Right ventricle myocardium superior (tissue), 1 donor: ENCODE data around the gene HTRA1. TPM values are rescaled to one million over a fixed set of nuclear protein-coding genes. Genes with fewer than 3 reads are reported as not detected.

Source experiments
- ATAC-seq: fragments of 200-7000 bp; cut with Tn5 transposase; one replicate; pipeline ENCODE4 v1.9.1; 2020; ENCODE audit warnings: mild to moderate bottlenecking; ENCODE audit not compliant: poor library complexity
- DNase-seq: peaks from one replicate; pipeline ENCODE4 v3.0.0-alpha.2; 2020
- intact Hi-C: fragments of 100-400 bp; cut with DNase I; formaldehyde crosslinking; loops from one replicate; pipeline ENCODE4 v1.11.2; 2022
- long read RNA-seq: library from polyadenylated mRNA; unstranded; transcript quantifications from one replicate; pipeline ENCODE4 v2.0.0, GENCODE V29; 2021
- total RNA-seq: library from RNA; stranded (reverse); fragmentation: NEBNext Ultra II Directional; extraction: Animal tissue kit (Norgen Biotek cat#: 25700); gene quantifications from one replicate; pipeline ENCODE4 v1.2.1, GENCODE V29; 2021
- donor health status: DM: no; HTN: yes; CAD: no; lungs with severe emphysema.

HTRA1 gene
- 40.9 TPM for total RNA-seq
- long read RNA-seq, transcript HTRA1-202 (6 exons, 1,214 nt), result minor isoform, 9 of 115 reads
- long read RNA-seq, transcript HTRA1-201 (9 exons, 2,120 nt), result major isoform, 103 of 115 reads
- long read RNA-seq, partial matches to known transcripts, result 2 of 115 reads
- long read RNA-seq, other reads (novel, unspliced or antisense), result 1 of 115 reads

- DNase-seq (peak; percentile 91), ATAC-seq (peak; percentile 82)
These were observed at the start of gene HTRA1 for GRCh38 chr10:122461367-122461728. HTRA1 (plus strand) TSS chr10:122461553; CDS start chr10:122461653, 100 bp downstream.

GRCh38 chr10:122413327-122413726 lies 48.0 kb upstream of the HTRA1 start:
- ATAC-seq, result no peak
- intact Hi-C loops, result no loop called here
- DNase-seq, result no peak

More at GRCh38 chr10:122461367-122461728, at the start of gene HTRA1:
- intact Hi-C loops, result no loop called here

GRCh38 chr10:122417667-122418066 lies 43.7 kb upstream of the HTRA1 start:
- DNase-seq, result no peak
- intact Hi-C loops, result no loop called here
- no peak for ATAC-seq

- ATAC-seq, result no peak
- intact Hi-C loops, result no loop called here
These were observed 42.3 kb upstream of the HTRA1 start for GRCh38 chr10:122419016-122419415.

GRCh38 chr10:122419876-122420623 lies 41.3 kb upstream of the HTRA1 start:
- ATAC-seq (no peak), DNase-seq (no peak)
- intact Hi-C loops, result no loop called here

More at GRCh38 chr10:122419016-122419415, 42.3 kb upstream of the HTRA1 start:
- no peak for DNase-seq

- DNase-seq (no peak), ATAC-seq (no peak)
- intact Hi-C loops, result no loop called here
These were observed 40.7 kb upstream of the HTRA1 start for GRCh38 chr10:122420624-122421007.

GRCh38 chr10:122421054-122421625 lies 40.2 kb upstream of the HTRA1 start:
- intact Hi-C loops, result no loop called here
- no peak for DNase-seq
- ATAC-seq, result peak; percentile 21

GRCh38 chr10:122421742-122422141 lies 39.6 kb upstream of the HTRA1 start:
- DNase-seq (no peak), ATAC-seq (peak; percentile 58)
- intact Hi-C loops, result no loop called here

GRCh38 chr10:122422266-122422989 lies 38.9 kb upstream of the HTRA1 start:
- DNase-seq (no peak), ATAC-seq (no peak)
- intact Hi-C loops, result no loop called here

GRCh38 chr10:122424059-122424458 lies 37.3 kb upstream of the HTRA1 start:
- no peak for DNase-seq
- intact Hi-C loops, result no loop called here
- no peak for ATAC-seq

GRCh38 chr10:122426829-122427228 lies 34.5 kb upstream of the HTRA1 start:
- no peak for ATAC-seq
- intact Hi-C loops, result no loop called here
- no peak for DNase-seq

- no peak for DNase-seq
- ATAC-seq, result no peak
- intact Hi-C loops, result no loop called here
These were observed 34.1 kb upstream of the HTRA1 start for GRCh38 chr10:122427280-122427679.

GRCh38 chr10:122435212-122435827 lies 26.0 kb upstream of the HTRA1 start:
- intact Hi-C loops, result loop anchor here (2.0 kb wide), 1 partner anchor 137 kb away; no protein-coding TSS in a partner anchor
- DNase-seq, result no peak
- peak; percentile 63 for ATAC-seq

GRCh38 chr10:122441961-122442360 lies 19.4 kb upstream of the HTRA1 start:
- ATAC-seq (no peak), DNase-seq (no peak)
- intact Hi-C loops, result no loop called here

GRCh38 chr10:122445469-122445868 lies 15.9 kb upstream of the HTRA1 start:
- ATAC-seq, result no peak
- intact Hi-C loops, result no loop called here
- no peak for DNase-seq

GRCh38 chr10:122445904-122446303 lies 15.4 kb upstream of the HTRA1 start:
- intact Hi-C loops, result no loop called here
- DNase-seq (no peak), ATAC-seq (peak; percentile 64)

GRCh38 chr10:122446668-122447423 lies 14.5 kb upstream of the HTRA1 start:
- no peak for DNase-seq
- peak; percentile 88 for ATAC-seq
- intact Hi-C loops, result no loop called here

GRCh38 chr10:122448600-122448999 lies 12.8 kb upstream of the HTRA1 start:
- ATAC-seq, result no peak
- intact Hi-C loops, result no loop called here
- DNase-seq, result no peak
